GM19023 (cell line): ENCODE results near the gene EMB.
A peak's percentile ranks its signal among the peaks of the same experiment; 100 is the strongest.
"Not testable (repeated sequence)": the region's sequence is repeated elsewhere in the genome, so short reads cannot be mapped to it uniquely, and the experiment has no call there.

Source experiments
- ATAC-seq: cut with Tn5 transposase; IDR thresholded peaks from one replicate; pipeline ENCODE4 v1.9.1; 2021; ENCODE audit warnings: mild to moderate bottlenecking, moderate library complexity; ENCODE audit not compliant: unreplicated experiment

The EMB gene

DNA sequence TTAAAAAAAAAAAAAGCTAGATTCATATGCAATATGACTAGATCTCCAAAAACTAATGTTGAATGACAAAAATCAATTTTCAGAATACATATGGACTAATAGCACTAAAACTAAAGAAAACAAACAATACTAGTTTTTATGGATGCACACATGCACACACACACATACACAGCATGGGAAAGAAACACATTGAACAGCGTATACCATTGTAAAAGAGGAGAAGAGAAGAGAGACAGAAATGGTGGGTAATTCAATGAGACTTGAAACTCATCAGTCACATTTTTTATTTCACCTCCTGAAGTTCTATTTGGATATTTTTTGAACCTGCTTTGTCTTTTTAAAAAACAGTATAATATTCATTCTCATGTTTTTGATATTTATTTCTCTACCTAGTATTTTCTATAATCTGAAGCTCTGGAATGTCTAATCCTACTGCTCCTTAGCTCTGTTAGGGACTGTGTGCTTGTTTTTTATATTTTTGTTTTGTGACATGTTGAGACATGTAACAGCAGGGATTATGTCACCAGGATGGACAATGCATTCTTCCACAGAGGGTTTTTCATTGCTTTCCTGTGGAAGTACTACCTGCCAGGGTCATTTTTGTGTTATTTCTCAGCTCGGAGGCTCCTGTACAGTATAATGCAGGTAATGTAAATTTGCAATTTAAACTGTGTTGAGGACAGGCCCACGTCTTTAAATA is 17.8 kb downstream of the EMB start:
- not testable (repeated sequence) for ATAC-seq

DNA sequence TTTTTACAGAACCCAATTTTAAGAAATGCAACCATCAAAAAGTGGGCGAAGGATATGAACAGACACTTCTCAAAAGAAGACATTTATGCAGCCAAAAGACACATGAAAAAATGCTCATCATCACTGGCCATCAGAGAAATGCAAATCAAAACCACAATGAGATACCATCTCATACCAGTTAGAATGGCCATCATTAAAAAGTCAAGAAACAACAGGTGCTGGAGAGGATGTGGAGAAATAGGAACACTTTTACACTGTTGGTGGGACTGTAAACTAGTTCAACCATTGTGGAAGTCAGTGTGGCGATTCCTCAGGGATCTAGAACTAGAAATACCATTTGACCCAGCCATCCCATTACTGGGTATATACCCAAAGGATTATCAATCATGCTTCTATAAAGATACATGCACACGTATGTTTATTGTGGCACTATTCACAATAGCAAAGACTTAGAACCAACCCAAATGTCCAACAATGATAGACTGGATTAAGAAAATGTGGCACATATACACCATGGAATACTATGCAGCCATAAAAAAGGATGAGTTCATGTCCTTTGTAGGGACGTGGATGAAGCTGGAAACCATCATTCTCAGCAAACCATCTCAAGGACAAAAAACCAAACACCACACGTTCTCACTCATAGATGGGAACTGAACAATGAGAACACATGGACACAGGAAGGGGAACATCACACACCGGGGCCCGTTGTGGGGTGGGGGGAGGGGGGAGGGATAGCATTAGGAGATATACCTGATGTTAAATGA is 19.7 kb downstream of the EMB start:
- not testable (repeated sequence) for ATAC-seq

DNA sequence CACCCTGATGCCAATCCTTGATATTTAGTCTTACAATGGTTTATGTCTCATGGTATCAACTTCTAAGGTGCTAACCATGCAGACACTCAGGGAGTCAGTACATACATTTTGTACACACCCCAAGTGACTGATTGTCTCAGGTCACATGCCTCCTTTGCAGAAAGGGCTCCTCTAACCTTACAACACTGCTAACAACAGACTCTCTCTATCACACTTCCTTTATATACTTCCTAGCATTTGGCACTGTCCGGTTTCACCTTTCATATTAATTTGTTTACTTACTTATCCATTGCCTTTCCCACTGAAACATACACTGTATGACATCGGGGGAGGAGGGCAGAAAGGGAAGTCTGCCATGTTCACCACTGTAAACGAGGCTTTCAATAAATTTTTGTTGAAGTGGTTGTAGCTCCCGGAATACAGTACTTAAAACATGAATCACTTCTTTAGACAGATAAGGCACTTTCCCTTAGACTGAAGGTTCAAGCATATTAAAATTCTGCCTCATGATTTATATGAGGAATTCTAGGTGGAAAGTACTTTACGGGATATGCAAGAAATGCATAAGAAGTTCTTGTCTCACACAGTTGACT is 20.6 kb downstream of the EMB start:
- ATAC-seq, result no peak

DNA sequence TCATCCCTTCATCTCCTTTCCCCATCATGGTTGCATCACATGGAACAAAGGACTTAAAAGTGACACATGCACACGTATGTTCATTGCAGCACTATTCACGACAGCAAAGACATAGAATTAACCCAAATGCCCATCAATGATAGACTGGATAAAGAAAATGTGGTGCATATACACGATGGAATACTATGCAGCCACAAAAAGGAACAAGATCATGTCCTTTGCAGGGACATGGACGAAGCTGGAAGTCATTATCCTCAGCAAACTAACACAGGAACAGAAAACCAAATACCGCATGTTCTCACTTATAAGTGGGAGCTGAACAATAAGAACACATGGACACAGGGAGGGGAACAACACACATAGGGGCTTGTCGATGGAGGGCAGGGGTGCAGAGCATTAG is 21.4 kb downstream of the EMB start:
- ATAC-seq, result not testable (repeated sequence)

DNA sequence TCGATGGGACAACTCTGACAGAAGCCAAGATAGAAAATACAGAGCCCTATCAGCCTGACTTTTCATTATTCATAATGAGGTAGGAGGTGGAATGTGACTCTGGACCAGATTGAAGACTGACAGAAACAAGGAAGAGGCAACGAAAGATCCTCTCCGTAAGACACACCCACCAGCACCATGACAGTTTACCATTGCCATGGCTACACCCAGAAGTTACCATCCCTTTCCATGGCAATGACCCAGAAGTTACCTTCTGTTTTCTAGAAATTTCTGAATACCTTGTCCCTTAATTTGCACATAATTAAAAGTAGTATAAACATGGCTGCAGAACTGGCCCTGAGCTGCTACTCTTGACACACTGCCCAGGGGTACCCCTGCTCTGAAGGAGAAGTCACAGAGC is 24.5 kb downstream of the EMB start:
- ATAC-seq, result not testable (repeated sequence)

DNA sequence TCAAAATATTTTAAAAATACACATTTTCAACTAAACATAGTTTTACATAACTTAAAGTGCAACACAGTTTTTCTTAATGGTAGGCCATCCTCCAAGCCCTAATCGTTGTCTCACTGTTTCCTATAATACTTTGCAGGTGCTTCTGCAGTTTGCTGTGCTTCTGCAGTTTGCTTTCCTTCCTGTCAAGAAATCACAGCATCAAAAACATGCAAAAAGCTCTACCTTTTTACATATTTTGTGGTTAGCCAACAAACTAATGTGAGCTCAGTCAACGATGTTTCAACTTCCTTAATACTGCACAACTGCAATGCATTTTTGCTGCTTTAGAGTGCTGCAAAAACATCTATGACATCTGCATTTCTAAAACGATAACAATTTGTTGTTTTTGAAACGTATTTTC is 25.2 kb downstream of the EMB start:
- ATAC-seq, result peak; percentile 84

DNA sequence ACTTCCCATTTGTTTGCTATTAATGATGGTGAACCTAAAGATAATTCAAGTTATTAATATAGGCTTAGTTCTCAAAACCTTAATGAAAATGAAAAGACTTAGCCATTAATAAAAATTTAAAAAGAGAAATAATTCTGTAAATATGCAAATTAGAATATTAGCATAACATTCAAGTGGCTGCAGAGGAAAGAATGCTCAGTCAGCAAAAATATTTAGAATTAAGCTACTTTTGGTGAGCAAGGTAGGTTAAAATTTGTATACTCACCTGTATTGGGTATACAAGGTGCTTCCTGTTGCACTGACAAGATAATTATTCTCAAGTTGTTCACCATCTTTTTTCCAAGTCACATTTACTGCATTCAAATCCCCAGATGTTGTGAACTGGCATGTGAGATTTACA is 30.2 kb downstream of the EMB start:
- not testable (repeated sequence) for ATAC-seq

DNA sequence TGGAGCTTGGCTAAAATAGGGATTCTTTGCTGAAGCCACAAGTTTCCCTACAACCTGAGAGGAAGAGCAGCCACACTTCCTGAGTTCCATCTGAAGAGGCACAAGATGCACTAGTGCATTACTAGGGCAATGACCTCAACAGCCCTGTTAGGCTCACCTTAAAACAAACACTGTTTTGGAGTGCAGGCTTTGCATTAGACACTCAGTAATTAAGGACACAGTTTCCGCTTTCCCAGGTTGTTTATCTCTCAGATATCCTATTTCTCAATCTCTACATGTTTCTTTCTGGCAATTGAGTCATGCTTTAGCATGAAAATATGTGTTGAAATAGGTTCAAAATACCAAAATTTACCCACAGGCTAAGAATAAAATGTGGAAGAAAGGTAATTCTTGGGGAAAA is 34.2 kb downstream of the EMB start:
- ATAC-seq, result no peak

DNA sequence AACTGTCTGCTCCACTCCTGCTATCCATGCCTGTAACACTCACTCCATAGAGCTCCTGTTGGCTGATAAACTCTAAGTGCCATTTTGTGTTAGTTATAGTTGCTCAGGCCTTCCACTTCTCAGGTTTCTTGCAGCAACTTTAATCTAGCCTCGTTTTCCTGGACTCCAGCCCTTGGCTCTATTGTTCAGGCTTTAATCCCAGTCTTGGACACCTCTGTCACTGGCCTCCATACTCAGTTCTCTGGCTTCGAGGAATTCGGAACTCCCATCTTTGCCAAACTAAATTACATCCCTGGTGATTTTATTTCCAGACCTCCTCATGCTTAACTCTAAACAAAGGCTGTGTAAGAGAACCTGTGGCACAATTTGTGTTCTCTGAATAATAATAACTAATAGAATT is 39.8 kb downstream of the EMB start:
- no peak for ATAC-seq

DNA sequence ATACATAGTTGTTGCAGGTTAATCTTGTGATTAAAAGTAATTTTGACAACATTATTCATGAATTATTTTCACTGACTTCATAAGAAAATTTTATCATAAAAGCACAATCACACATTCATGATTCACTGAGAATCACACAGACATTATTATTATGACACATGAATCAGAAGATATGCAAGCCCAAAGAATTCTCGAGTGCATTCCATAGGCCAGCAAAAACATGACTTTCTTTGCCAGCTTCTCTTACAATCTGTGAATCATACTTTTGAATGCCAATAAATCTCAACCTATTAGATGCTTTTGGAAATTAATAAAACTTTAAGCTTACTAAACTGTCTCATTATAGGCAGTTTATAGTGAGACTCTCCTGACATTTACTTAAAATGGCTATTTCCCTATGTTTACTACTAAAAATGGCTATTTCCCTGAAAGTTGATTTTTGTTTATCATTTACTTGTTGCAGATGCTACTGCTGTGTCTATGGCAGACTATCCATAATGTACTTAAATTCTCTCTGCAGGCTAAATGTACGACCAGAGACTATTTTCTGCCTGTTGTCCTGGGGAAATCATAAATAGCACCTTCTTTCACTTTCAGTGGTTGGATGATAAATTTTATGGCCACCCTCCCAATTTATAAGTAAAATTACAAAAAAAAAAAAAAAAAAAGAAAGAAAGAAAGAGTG is 47.0 kb downstream of the EMB start:
- not testable (repeated sequence) for ATAC-seq

DNA sequence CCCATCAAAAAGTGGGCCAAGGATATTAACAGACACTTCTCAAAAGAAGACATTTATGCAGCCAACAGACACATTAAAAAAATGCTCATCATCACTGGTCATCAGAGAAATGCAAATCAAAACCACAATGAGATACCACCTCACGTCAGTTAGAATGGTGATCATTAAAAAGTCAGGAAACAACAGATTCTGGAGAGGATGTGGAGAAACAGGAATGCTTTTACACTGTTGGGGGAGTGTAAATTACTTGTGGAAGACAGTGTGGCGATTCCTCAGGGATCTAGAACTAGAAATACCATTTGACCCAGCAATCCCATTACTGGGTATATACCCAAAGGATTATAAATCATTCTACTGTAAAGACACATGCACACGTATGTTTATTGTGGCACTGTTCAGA is 48.8 kb downstream of the EMB start:
- not testable (repeated sequence) for ATAC-seq

DNA sequence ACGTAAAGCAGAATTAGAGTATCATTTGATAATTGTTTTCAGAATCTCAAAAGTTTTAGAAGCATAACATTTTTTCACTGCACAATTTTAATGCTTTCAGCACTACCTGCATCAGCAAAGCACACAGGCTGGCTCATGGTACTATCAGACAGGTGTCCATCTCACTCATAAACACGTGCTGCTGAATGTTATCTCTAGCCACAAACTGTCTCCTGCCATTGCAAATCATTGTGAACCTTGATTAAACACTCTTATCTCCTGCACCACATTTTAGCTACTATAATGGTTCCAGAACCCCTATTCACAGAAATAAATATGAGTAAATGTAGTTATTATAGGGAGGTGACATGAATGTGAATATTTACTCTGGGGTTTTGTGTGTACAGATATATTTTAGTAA is 56.7 kb downstream of the EMB start:
- ATAC-seq, result not testable (repeated sequence)

DNA sequence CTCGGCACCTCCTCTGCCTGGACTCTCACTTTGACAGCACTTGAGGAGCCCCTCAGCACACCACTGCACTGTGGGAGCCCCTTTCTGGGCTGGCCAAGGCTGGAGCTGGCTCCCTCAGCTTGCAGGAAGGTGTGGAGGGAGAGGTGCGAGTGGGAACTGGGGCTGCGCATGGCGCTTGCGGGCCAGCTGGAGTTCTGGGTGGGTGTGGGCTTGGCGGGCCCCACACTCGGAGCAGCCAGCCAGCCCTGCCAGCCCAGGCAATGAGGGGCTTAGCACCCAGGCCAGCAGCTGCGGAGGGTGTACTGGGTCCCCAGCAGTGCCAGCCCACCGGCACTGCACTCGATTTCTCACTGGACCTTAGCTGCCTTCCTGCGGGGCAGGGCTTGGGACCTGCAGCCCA is 64.4 kb downstream of the EMB start:
- not testable (repeated sequence) for ATAC-seq

DNA sequence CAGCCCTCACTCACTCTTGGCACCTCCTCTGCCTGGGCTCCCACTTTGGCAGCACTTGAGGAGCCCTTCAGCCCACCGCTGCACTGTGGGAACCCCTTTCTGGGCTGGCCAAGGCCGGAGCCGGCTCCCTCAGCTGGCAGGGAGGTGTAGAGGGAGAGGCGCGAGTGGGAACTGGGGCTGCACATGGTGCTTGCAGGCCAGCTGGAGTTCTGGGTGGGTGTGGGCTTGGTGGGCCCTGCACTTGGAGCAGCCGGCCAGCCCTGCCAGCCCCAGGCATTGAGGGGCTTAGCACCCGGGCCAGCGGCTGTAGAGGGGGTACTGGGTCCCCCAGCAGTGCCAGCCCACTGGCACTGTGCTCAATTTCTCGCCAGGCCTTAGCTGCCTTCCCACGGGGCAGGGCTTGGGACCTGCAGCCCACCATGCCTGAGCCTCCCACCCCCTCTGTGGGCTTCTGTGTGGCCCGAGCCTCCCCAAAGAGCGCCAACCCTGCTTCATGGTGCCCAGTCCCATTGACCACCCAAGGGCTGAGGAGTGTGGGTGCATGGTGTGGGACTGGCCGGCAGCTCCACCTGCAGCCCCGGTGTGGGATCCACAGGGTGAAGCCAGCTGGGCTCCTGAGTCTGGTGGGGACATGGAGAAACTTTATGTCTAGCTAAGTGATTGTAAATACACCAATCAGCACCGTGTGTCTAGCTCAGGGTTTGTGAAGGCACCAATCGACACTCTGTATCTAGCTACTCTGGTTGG is 71.6 kb downstream of the EMB start:
- ATAC-seq, result not testable (repeated sequence)

DNA sequence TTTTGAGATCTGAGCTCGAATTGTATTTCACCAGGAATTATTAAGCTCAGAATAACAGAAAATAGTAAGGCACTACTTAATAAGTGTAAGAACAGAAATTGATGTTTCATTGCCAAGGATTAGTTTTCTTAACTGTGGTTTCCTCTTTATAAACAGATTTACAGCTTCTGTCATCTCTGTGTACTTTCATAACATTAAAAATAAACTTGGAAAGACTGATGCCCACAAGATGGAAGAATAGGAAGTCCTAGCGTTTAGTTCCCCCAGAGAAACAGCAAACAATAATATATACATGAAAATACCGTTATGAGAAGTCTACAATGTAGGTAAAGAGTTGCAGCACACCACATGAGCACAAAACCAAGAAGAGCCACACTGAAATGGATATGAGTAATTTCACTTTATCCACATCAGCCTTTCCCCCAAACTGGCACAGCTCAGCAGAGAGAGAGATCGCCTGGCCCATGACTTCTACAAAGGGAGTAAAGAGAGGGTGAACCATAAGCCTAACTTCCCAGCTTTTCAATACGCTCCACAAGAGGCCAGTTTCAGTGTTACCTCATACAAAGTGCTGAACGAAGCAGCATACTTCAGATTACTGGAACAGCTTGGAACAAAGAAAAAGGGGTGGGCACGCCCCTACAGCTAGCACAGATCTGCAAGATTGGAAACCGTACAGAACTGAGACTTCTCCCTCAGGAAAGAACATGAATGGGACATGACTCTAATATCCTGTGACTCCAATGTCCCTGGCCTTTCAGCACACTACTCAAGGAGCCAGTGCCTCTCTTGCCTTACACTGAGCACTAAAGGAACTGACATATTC is 75.4 kb downstream of the EMB start:
- ATAC-seq, result no peak

DNA sequence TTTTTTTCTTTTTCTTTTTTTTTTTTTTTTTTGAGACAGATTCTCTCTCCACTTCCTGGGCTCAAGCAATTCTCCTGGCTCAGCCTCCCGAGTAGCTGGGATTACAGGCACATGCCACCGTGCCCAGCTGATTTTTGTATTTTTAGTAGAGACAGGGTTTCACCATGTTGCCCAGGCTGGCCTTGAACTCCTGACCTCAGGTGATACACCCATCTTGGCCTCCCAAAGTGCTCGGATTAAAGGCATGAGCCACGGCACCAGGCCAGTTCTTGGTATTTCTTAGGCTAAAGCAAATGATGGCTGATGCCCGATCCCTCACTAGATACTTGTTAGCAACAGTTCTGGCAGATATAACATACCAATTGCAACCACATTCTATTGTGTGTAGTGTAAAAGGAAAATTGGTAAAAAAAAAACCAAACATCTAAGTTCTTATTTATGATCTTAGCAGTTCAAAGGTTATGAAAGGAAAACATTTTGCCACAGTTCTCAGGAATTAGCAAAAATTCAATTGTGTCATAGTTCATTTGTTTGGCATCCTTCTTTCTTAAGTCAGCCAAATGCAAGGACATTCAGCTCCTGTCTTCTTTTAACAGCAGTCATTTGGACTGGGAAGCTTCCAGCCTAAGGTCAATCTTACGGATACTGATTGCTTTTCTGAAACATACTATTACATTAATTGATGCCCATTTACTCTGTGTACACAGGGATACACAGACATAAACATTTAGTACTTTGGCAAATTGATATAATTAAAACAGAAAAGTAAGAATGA is 76.4 kb downstream of the EMB start:
- ATAC-seq, result not testable (repeated sequence)

DNA sequence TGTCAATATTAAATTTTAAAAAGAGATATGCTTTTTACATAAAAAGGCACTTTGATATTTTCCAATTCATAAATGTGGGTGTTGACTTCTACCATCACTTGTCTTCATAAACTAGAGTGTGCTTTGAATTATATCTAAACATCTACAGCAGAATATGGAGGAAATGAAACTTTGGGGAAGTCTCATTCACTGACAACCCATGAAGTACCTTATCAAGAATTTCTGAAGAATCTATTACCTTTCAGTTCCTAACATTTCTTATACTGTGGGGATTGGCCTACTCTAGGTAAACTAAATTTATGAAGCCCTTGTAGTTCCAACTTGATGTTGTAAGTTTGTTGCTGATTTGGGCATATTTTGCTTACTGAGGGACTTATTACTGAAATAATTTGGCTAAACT is 81.9 kb downstream of the EMB start:
- no peak for ATAC-seq

DNA sequence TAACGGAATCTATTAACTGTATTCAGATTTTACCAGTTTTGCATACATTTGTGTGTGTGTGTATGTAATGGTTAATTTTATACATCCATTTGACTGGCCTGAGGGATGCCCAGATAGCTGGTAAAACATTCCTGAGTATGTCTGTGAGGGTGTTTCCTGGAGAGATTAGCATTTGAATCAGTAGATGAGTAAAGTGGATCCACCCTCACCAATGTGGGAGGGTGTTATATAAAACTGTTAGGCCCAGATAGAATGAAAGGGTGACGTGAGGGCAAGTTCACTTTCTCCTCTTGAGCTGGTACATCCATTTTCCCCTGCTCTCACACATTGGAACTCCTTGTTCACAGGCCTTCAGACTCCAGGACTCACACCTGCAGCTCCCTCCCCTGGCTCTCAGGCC is 88.7 kb downstream of the EMB start:
- ATAC-seq, result no peak
